Motor neuron (in vitro differentiated cells): ENCODE data around the gene WNK4. TPM values are rescaled to one million over a fixed set of nuclear protein-coding genes. Genes with fewer than 3 reads are reported as not detected.
"Not testable (repeated sequence)": the region's sequence is repeated elsewhere in the genome, so short reads cannot be mapped to it uniquely, and the experiment has no call there.

Source experiments
- ATAC-seq, 8 experiments: fragments of 200-7000 bp; cut with Tn5 transposase; replicated peaks in 6 of 8; 2 replicates each; pipeline ENCODE4 v1.8.0; 2021; ENCODE audit warnings: mild to moderate bottlenecking in 8 of 8, moderate library complexity in 8 of 8
- H3K27ac ChIP-seq, 2 donors: fragments of 250-450 bp; sonication (Bioruptor Pico); 2 replicates each; pipeline ENCODE4 v1.9.0; 2021; ENCODE audit warnings: antibody characterized with exemption in 2 of 2, mild to moderate bottlenecking in 2 of 2, moderate library complexity in 1 of 2
- H3K4me1 ChIP-seq, 2 donors: fragments of 250-450 bp; sonication (Bioruptor Pico); replicated peaks in 1 of 2; 2 replicates each; pipeline ENCODE4 v1.6.1; 2021; ENCODE audit warnings: antibody characterized with exemption in 2 of 2, mild to moderate bottlenecking in 2 of 2, moderate library complexity in 1 of 2
- H3K4me3 ChIP-seq, 5 donors: fragments of 250-450 bp; sonication (Bioruptor Pico); 2 replicates each; pipeline ENCODE4 v1.9.0; 2021; ENCODE audit warnings: antibody characterized with exemption in 5 of 5, mild to moderate bottlenecking in 5 of 5, moderate library complexity in 4 of 5
- WGBS, 10 experiments: fragments of 450-650 bp; shearing (Covaris generic); methylation state at CpG; one replicate each; pipeline ENCODE4 v1.0.0; 2022; 5-methylcytosine and 5-hydroxymethylcytosine counted together
- in situ Hi-C, 9 experiments: fragments of 400-800 bp; cut with MboI; loops; one replicate each; pipeline ENCODE4 v1.15.0; 2021; ENCODE audit warnings: low sequenced_read_pairs in 9 of 9, low pct_unique_long_range_greater_than_20kb in 2 of 9; ENCODE audit not compliant: unreplicated experiment in 9 of 9
- total RNA-seq, 8 experiments: library from RNA; unstranded; fragments of 300-600 nt; gene quantifications; 2 replicates each; pipeline versions ENCODE4 v1.2.3 to v1.2.4, GENCODE V29; 2022

The WNK4 gene
- total RNA-seq, 8 experiments from 2014 or later: 0.11 to 1.2 (median 0.57) TPM

DNA sequence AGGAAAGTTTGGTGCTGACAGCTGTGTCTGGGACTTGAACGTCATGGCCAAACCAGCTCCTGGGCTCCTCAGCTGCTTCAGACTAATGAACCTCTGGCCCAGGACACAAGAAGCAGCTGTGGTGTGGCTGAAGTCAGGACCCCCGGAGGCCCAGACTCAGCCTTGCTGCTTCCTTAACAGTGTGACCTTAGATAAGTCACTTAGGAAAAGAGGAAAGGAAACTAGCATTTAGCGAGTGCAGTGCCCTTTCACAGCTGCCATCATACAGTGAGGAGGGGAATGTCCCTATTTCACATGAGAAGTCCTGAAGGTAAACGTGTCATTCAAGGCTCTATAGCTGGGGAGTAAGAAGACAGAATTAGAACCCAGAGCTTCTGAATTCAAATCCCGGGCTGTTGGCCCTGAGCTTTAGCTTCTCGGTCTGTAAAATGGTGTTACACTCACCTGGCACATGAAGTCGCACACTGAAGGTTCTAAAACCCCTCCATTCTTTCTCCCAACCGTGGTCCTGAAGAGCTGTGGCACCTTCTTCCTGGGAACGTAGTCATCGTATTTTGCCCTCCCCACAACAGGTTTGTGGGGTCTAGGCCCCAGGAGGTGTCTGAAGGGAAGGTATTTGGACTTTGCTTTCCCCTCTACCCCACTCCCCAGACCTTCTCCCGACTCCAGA lies 20.3 kb upstream of the WNK4 start:
- Histone ChIP-seq H3K4me3 (peak overlapping the region in 4 of 5 donors; percentile 29 to 49 (median 39)), H3K4me1 (peaks cover 6 to 23% of the 10 kb centered on the region in 2 donors), H3K27ac (no peak overlapping the region)
- WGBS, 10 experiments: 0 to 83% (median 64%) methylated on average over 1 to 6 of the region's 11 CpGs; no CpG with 5 or more reads in 3 of the 10 experiments
- in situ Hi-C loops: no loop called here
- ATAC-seq: no peak

GRCh38 chr17:42760652-42761581 lies 19.5 kb upstream of the WNK4 start, which contains the start of gene RAMP2:
Gene RAMP2, plus strand, starts transcription at chr17:42761227. Its CDS starts 35 bp downstream, at chr17:42761262.
- no peak within 1 kb of the TSS for H3K27ac ChIP-seq

GRCh38 chr17:42761638-42762037 lies 18.8 kb upstream of the WNK4 start:
- no peak for ATAC-seq
- Histone ChIP-seq H3K27ac (no peak overlapping the region), H3K4me1 (peaks cover 6 to 23% of the 10 kb centered on the region in 2 donors), H3K4me3 (peak overlapping the region in 4 of 5 donors; percentile 29 to 49 (median 42))
- WGBS, 10 experiments: 0 to 50% (median 28%) methylated on average over 1 to 2 of the region's 12 CpGs; no CpG with 5 or more reads in 6 of the 10 experiments
- in situ Hi-C loops: no loop called here

More at GRCh38 chr17:42760652-42761581, 19.5 kb upstream of the WNK4 start, which contains the start of gene RAMP2:
- peak; percentile 71 to 80 (median 76) for ATAC-seq
- in situ Hi-C loops: no loop called here
- Histone ChIP-seq H3K4me1 (peaks cover 6 to 23% of the 10 kb centered on the region in 2 donors), H3K4me3 (peak within 1 kb of the TSS; percentile 29 to 49 (median 41))
- 0 to 60% methylated on average over 1 to 2 of the region's 92 CpGs; no CpG with 5 or more reads in 8 of the 10 experiments for WGBS, 10 experiments

- peaks cover 6 to 17% of the 10 kb centered on the region in 2 donors for H3K4me1 ChIP-seq
- in situ Hi-C loops: no loop called here
- H3K4me3 ChIP-seq: no peak overlapping the region
- 40 to 80% (median 60%) methylated on average over 1 to 3 of the region's 6 CpGs; no CpG with 5 or more reads in 1 of the 10 experiments for WGBS, 10 experiments
- H3K27ac ChIP-seq: no peak overlapping the region
- ATAC-seq: no peak
Measured at GRCh38 chr17:42766124-42766523, 14.3 kb upstream of the WNK4 start.

DNA sequence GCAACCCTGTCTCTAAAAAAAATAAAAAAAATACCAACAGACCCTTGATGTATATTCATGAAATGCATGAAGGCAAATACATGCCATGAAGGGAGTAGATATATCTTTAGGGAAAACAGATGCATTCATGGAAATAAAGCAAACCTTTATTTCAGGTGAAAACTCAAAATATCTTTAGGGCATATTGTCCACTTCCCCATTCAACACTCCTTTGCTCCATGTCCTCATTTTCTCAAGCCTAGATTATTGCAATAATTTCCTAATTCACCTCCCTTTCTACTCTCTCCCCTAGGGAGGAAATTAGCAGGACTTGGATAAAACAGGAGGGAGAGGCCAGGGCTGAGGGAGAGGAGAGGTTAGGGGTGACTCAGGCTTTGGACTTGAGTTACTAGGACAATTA lies 12.9 kb upstream of the WNK4 start:
- Histone ChIP-seq H3K4me1 (peaks cover 7 to 10% of the 10 kb centered on the region in 2 donors), H3K27ac (no peak overlapping the region), H3K4me3 (no peak overlapping the region)
- in situ Hi-C loops: no loop called here
- ATAC-seq: no peak

- in situ Hi-C loops, H3K4me1 ChIP-seq, H3K4me3 ChIP-seq, ATAC-seq, H3K27ac ChIP-seq: not testable (repeated sequence)
- WGBS, 10 experiments: 20 to 98% (median 78%) methylated on average over 1 to 9 of the region's 9 CpGs; no CpG with 5 or more reads in 1 of the 10 experiments
Measured at GRCh38 chr17:42768006-42768405, 12.4 kb upstream of the WNK4 start.

GRCh38 chr17:42769964-42770363 lies 10.4 kb upstream of the WNK4 start:
- WGBS, 10 experiments: 47 to 100% (median 72%) methylated on average over 2 to 10 of the region's 10 CpGs; no CpG with 5 or more reads in 2 of the 10 experiments
- ATAC-seq, in situ Hi-C loops, H3K27ac ChIP-seq, H3K4me3 ChIP-seq: not testable (repeated sequence)
- peaks cover 4 to 10% of the 10 kb centered on the region in 2 donors for H3K4me1 ChIP-seq

DNA sequence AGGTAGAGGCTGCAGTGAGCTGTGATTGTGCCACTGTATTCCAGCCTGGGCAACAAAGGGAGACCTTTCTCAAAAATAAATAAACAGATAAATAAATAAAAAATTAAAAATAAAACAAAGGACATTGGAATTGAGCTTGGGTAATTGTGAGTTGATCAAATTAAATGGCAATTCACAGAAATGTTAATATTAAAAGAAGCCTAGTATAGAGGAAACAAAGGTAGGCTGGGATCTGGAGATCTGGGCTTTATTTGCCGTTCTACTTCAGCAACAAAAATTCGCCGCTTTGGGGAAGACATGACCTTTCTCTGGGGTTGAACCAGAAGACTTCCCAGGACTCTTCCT lies 7.5 kb upstream of the WNK4 start:
- in situ Hi-C loops: no loop called here
- Histone ChIP-seq H3K4me3 (peak overlapping the region; percentile 72 to 100 (median 95)), H3K27ac (peak overlapping the region; percentile 87 to 89), H3K4me1 (peaks cover 4 to 10% of the 10 kb centered on the region in 2 donors)
- WGBS, 10 experiments: 0 to 16% (median 7%) methylated on average over 2 to 3 of the region's 3 CpGs; no CpG with 5 or more reads in 2 of the 10 experiments
- peak in 1 of 8 experiments; percentile 4 for ATAC-seq

- peak within 1 kb of the TSS; percentile 72 to 100 (median 95) for H3K4me3 ChIP-seq
- ATAC-seq: peak; percentile 97 to 99 (median 98)
- peaks cover 4 to 10% of the 10 kb centered on the region in 2 donors for H3K4me1 ChIP-seq
- in situ Hi-C loops: no loop called here
- H3K27ac ChIP-seq: peak within 1 kb of the TSS; percentile 87 to 89
- WGBS, 10 experiments: 0 to 10% (median 0%) methylated on average over 1 to 7 of the region's 39 CpGs; no CpG with 5 or more reads in 3 of the 10 experiments
Measured at GRCh38 chr17:42773290-42774035, 6.9 kb upstream of the WNK4 start, which contains the start of gene VPS25. Gene VPS25, plus strand, starts transcription at chr17:42773449. Its CDS starts 27 bp downstream, at chr17:42773476.

- 0 to 100% (median 70%) methylated on average over 1 to 3 of the region's 3 CpGs; no CpG with 5 or more reads in 2 of the 10 experiments for WGBS, 10 experiments
- in situ Hi-C loops: no loop called here
- Histone ChIP-seq H3K4me3 (peak overlapping the region; percentile 72 to 100 (median 95)), H3K27ac (no peak overlapping the region), H3K4me1 (peaks cover 4 to 10% of the 10 kb centered on the region in 2 donors)
- ATAC-seq: no peak
Measured at GRCh38 chr17:42774066-42774745, 6.2 kb upstream of the WNK4 start.

DNA sequence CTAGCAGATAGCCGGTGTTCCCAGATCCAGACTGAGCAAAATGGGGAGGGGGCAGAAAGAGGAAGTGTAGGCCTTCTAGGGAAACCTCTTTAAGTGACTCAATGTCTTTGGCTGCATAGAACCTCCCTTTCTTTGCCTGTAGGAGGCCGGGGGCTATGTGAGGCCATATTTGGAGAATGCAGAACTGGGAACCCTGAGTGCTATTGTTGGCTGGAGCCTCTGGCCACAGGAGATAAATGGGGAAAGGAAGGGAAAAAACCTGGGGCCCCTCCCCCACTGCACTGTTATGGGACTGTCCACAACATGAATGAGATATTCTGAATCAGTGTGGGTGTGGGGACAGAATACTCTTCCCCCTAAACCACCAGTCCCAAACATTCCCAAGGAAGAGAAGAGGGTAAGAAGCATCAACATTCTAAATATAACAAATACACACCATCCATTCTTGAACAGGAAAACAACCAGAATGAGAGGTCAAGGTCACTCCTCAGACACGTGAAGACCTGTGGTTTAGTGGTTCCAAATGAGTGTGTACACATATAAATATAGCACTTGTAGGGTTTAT lies 4.8 kb upstream of the WNK4 start:
- 50 to 100% (median 79%) methylated on average over 1 to 3 of the region's 3 CpGs; no CpG with 5 or more reads in 4 of the 10 experiments for WGBS, 10 experiments
- ATAC-seq: no peak
- H3K4me1 ChIP-seq: peaks cover 8 to 10% of the 10 kb centered on the region in 2 donors
- in situ Hi-C loops: no loop called here
- no peak overlapping the region for H3K4me3 ChIP-seq
- H3K27ac ChIP-seq: no peak overlapping the region
